KG1 (cell line): ENCODE measurements around the gene MON1B.
"Not testable (repeated sequence)": the region's sequence is repeated elsewhere in the genome, so short reads cannot be mapped to it uniquely, and the experiment has no call there.

Source experiments
- DNase-seq: peaks from one replicate; lab custom pipeline; 2025; lab: John Stamatoyannopoulos, UW

MON1B gene

DNA sequence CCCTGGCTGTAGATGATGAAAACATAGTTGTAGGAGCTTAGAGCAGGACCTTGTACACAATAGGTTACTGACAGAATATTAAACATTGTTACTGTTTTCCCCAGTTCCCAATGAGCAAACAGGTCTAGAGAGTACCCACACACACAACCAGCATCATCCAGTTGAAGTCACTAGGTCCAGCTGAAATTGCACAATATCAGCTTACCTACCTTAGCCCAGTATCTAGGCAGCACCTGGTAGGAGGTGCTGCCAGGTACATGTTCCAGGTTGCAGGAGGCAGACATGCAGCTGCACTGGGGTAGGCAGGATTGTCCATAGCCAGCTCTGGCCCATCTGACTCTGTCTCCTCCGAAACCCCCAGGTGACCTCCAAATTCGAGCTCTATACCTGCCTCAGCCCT lies 6.8 kb downstream of the MON1B start:
- no peak for DNase-seq

- DNase-seq: no peak
Measured at GRCh38 chr16:77199211-77199610, 8.2 kb downstream of the MON1B start, which contains the start of gene SYCE1L. Gene SYCE1L (plus strand): TSS chr16:77199408. CDS start chr16:77199452, 44 bp downstream.

GRCh38 chr16:77206533-77206932 lies 15.5 kb downstream of the MON1B start:
- no peak for DNase-seq

GRCh38 chr16:77207030-77207429 lies 16.0 kb downstream of the MON1B start:
- DNase-seq: no peak

GRCh38 chr16:77208382-77208781 lies 17.4 kb downstream of the MON1B start:
- no peak for DNase-seq

DNA sequence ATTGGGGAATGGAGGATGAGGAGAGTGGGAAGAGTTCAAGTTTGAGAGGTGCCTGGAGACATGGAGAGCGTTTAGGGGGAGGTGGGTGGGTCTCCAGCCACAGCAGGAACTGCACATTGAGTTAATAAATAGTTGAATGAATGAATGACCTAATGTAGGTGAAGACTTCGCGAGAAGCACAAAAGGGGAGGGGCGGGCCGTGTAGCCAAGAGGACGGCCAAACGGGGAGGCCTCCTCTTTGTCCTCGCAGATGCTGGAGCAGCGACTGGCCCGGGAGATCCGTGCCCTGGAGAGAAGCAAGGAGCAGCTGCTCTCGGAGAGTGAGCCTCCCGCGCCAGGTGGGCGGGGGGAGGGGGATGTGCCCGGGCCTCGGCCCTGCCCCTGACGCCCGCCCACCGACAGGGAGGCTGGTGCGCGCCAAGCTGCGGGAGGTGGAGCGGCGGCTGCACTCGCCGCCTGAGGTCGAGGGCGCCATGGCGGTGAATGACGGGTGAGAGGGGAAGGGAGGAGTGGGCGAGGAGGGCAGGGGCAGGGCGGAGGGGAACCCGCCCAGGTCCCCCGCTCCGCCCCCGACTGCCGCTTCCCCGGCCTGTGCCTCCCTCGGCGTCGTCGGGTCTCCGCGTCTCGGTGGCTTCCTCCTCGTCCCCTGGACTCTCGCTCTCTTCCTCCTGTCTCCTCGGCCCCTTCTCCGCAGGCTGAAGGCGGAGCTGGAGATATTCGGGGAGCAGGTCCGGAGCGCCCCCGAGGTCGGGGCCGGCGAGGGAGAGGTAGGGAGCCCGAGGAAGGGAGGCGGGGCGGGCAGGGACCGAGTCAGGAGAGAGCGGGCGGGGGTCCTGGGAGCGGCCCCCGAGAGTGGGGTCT lies 21.1 kb downstream of the MON1B start:
- no peak for DNase-seq

DNA sequence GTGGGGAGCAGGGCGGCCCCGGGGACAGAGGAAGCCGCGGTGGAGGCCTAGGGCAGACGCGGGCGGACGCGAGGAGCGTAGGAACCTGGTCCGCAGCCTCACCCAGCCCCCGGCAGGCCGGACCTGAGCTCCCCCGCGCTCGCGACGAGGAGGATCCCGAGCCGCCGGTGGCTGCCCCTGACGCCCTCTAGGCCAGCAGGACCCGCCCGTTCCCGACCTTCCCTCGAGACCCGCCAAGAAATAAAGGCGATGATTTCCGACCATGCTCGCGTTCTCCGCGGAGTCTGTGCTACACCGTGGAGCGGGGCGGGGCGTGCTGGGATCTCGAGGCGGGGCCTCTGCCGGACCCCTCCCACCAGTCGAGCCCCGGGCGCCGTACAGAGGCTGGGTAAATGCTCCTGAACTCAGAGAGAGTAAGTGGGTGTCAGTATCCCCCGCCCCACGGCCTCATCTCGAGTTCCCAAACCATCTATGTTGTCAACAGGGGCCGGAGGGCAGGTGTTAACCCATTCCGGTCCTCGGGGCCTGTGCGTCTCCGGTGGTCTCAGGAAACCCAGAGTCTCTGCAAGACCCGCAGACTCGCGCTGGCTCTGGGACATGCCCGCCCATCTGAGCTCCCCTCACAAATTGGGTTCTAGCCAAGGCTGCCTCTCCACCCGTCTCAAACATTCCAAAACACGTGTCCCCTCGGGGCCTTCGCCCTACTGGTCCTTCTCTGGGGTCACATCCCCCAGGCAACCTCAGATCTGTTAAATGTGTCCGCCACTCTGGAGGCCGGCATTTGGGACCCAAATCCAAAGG lies 22.0 kb downstream of the MON1B start:
- no peak for DNase-seq

DNA sequence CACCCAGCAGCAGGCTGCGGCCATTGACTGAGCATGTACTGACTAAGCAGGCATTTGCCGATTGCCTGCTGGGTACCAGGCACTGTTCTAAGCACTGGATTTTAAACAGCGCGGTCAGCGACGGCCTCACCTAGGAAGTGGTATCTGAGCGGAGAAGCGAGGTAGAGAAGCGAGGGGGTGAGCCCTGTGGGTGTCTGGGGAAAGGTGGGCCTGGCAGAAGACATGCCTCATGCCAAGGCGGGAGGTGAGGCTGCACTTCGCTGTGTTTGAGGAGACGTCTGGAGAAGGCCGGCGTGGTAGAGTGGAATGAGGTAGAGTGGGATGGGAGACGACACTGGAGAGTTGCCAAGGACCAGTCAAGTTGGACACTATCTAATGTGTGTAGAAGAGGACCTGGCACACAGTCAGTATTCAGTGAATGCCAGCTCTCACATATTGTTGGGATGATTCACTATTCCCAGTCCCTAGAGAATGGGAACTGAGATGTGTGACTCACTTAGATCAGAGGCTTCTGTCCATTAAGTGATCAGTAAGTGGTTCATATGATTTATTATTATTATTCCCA lies 22.6 kb downstream of the MON1B start:
- DNase-seq: no peak

DNA sequence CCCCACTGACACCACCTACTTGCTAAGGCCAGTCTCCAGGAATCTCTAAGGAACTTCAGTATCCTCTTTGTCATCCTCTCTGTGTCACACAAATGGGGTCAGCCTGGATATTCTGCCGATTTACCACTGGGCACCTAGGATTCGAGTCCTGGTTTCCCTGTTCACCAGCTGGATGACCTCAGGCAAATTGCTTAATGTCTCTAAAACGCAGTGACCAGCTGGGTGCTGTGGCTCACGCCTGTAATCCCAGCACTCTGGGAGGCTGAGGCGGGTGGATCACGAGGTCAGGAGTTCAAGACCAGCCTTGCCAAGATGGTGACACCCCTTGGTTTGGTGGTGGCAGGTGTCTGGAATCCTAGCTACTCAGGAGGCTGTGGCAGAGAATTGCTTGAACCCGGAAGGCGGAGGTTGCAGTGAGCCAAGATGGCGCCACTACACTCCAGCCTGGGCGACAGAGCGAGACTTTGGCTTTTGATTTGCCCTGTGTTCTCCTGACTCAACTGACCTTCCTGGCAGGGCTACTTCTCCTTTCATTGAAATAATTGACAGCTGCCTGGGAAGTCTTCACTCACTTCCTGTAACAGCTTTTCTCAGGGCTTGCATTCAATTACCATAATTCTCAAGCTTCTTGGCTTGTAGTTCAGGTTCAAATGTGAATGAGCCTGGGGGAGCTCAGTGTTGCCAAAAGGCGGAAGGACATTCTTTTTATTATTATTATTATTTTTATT lies 23.6 kb downstream of the MON1B start:
- DNase-seq: no peak

- DNase-seq: no peak
Measured at GRCh38 chr16:77219437-77219836, 28.4 kb downstream of the MON1B start.

GRCh38 chr16:77220427-77220826 lies 29.4 kb downstream of the MON1B start:
- DNase-seq: no peak

DNA sequence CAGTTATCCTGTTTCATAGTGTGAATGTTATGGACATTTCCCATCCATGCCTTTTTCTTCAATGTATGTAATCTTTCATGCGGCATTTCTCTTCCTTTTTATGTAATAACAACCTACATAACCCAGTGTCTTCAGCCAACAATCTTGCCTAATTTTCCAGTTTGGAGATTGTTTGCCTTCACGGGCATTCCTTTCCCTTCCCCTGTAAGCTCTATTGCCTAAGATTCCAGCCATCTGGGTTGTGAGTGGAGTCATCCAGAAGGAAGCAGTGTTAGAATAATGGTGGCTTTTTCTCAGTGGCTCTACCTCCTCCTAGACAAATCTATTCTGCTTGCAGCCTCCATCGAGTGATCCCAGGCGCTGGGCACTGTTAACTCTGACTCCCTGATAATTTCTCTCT lies 30.5 kb downstream of the MON1B start:
- no peak for DNase-seq

GRCh38 chr16:77223184-77223583 lies 32.2 kb downstream of the MON1B start:
- no peak for DNase-seq

DNA sequence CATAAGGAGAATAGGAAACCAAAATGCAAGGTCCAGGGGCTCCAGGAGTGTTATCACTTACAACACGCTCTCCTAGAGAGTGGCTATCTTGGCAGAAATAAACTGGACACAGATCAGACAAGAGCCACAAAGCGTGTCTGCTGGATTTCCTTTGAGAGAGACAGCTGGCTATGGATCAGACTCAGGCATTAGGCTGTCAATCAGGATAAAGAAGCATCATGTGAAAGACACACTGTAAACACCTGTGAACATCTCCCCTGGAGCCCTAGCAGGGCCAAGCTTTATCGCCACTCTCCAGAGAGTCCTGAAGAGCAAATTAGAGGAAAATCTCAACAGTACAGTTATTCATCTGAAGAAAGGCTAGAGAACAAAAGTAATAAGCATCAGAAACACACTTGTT lies 34.2 kb downstream of the MON1B start:
- DNase-seq: no peak

GRCh38 chr16:77227745-77228144 lies 36.8 kb downstream of the MON1B start:
- DNase-seq: no peak

GRCh38 chr16:77231047-77231446 lies 40.1 kb downstream of the MON1B start:
- DNase-seq: no peak

- no peak for DNase-seq
Measured at GRCh38 chr16:77233799-77234519, 43.0 kb downstream of the MON1B start.

GRCh38 chr16:77234611-77235010 lies 43.6 kb downstream of the MON1B start:
- DNase-seq: no peak

DNA sequence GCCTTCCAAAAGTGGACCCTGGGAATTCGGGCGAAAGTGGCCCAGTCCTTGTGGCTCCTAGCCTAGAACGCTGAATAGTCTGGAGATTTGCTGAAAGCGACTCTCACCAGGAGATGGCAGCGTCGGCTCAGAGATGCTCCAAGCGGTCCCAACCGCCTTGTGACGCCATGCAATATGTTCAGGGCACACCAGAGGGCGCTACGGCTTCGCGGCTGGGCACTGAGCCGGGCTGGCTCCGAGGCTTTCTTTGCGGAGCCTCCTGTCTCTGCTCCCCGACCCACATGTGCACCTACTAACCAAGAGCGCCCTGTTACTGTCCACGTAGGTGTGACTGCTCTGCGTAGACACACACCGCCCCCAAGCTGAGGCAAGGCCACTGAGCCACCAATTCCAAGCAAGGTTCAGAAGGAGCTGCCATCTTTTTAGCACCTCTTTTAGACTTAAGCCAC lies 45.1 kb downstream of the MON1B start:
- peak; percentile 78 for DNase-seq

DNA sequence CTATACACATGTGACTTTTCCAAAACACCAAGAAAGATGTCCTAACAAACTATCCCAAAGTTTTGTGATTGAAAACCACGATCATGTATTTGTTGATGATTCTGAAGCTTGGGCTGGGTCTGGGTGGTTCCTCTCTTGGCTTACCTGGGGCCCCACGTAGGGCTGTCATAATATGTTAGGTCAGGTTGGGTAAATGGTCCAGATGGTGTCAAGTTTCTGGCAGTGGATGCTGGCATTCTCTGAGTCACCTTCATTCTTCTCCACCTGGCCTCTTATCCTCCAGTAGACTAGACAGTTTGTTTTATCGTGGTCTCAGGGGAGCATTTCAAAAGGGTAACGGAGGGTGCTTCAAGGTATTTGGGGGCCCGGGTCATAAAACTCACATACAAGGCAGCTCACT lies 47.6 kb downstream of the MON1B start:
- no peak for DNase-seq

DNA sequence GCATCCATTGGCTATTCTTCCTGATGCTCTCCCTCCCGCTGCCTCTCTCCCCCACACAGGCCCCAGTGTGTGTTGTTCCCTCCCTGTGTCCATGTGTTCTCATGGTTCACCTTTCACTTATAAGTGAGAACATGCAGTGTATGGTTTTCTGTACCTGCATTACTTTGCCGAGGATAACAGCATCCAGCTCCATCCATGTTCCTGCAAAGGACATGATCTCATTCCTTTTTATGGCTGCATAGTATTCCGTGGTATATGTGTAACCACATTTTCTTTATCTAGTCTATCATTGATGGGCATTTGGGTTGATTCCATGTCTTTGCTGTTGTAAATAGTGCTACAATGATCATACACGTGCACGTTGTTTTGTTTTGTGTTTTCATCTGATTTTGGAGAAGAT lies 51.5 kb downstream of the MON1B start:
- DNase-seq: not testable (repeated sequence)
